ENCODE data around the gene EPHB2.

GRCh38 chr1:22803833-22804232 lies 93.2 kb downstream of the EPHB2 start:
- TF ChIP-seq CTCF (IDR thresholded peaks at IDR 0.05): no peak
- TF ChIP-seq POLR2A (IDR thresholded peaks at IDR 0.05): no peak

Data from sigmoid colon (tissue), 3 donors.